GM23248 (cell line): Measurements from ENCODE around the gene EPS8L2. TPM values are rescaled to one million over a fixed set of nuclear protein-coding genes. Genes with fewer than 3 reads are reported as not detected.
A peak's percentile ranks its signal among the peaks of the same experiment; 100 is the strongest.

Source experiments
- DNase-seq: peaks from one replicate; pipeline ENCODE4 v3.0.0-alpha.2; 2015
- H2AFZ ChIP-seq: fragments of 200-600 bp; sonication (generic); 2 replicates; pipeline ENCODE4 v1.6.1; 2016; ENCODE audit warnings: antibody characterized with exemption
- H3F3A ChIP-seq: fragments of 200-600 bp; sonication (generic); 2 replicates; pipeline ENCODE4 v1.6.1; 2016; ENCODE audit warnings: mild to moderate bottlenecking, antibody characterized with exemption, mixed run types; ENCODE audit not compliant: insufficient read depth
- H3K27ac ChIP-seq: fragments of 200-600 bp; sonication (generic); 2 replicates; pipeline ENCODE4 v1.5.1; 2016; ENCODE audit warnings: mild to moderate bottlenecking
- H3K27me3 ChIP-seq: fragments of 200-600 bp; sonication (generic); replicated peaks from 2 replicates; pipeline ENCODE4 v1.6.1; 2016; ENCODE audit warnings: mild to moderate bottlenecking; ENCODE audit not compliant: insufficient read depth
- H3K36me3 ChIP-seq: fragments of 200-600 bp; sonication (generic); 2 replicates; pipeline ENCODE4 v1.6.1; 2016; ENCODE audit warnings: low read depth, mild to moderate bottlenecking
- H3K4me1 ChIP-seq: fragments of 200-600 bp; sonication (generic); 2 replicates; pipeline ENCODE4 v1.6.1; 2016; ENCODE audit warnings: mild to moderate bottlenecking; ENCODE audit not compliant: insufficient read depth
- H3K4me2 ChIP-seq: fragments of 200-600 bp; sonication (generic); one replicate; pipeline ENCODE4 v1.6.1; 2016; ENCODE audit warnings: mild to moderate bottlenecking; ENCODE audit not compliant: unreplicated experiment
- H3K4me3 ChIP-seq: fragments of 200-600 bp; sonication (generic); 2 replicates; pipeline ENCODE4 v1.5.1; 2016; ENCODE audit warnings: mild to moderate bottlenecking
- H3K79me2 ChIP-seq: fragments of 200-600 bp; sonication (generic); 2 replicates; pipeline ENCODE4 v1.6.1; 2016; ENCODE audit warnings: mild to moderate bottlenecking; ENCODE audit not compliant: insufficient read depth
- H3K9ac ChIP-seq: fragments of 200-600 bp; sonication (generic); 2 replicates; pipeline ENCODE4 v1.6.1; 2016; ENCODE audit warnings: mild to moderate bottlenecking
- H3K9me2 ChIP-seq: fragments of 200-600 bp; sonication (generic); 2 replicates; pipeline ENCODE4 v1.6.1; 2016; ENCODE audit warnings: mixed run types, mild to moderate bottlenecking, moderate library complexity; ENCODE audit not compliant: insufficient read depth
- H3K9me3 ChIP-seq: fragments of 200-600 bp; sonication (generic); one replicate; pipeline ENCODE4 v1.6.1; 2017; ENCODE audit warnings: low read depth
- H4K20me1 ChIP-seq: fragments of 200-600 bp; sonication (generic); 2 replicates; pipeline ENCODE4 v1.6.0; 2016; ENCODE audit not compliant: insufficient read depth
- EZH2 ChIP-seq: fragments of 200-600 bp; sonication (generic); IDR thresholded peaks from 2 replicates; pipeline ENCODE4 v1.6.1; 2018; ENCODE audit warnings: antibody characterized with exemption, mild to moderate bottlenecking; ENCODE audit not compliant: insufficient read depth, poor library complexity, severe bottlenecking
- EZH2phosphoT487 ChIP-seq: fragments of 200-600 bp; sonication (generic); IDR thresholded peaks from 2 replicates; pipeline ENCODE4 v1.6.1; 2018; ENCODE audit warnings: antibody characterized with exemption, moderate library complexity, mild to moderate bottlenecking, low read depth; ENCODE audit not compliant: insufficient read depth
- WGBS, 2 experiments: methylation state at CpG; one replicate each; pipeline ENCODE4 v1.1.6; 2015 to 2017; ENCODE audit warnings: low lambda C conversion rate in 2 of 2, low coverage in 1 of 2; ENCODE audit errors: missing lambda C conversion rate in 2 of 2; 5-methylcytosine and 5-hydroxymethylcytosine counted together
- in situ Hi-C: fragments of 300-500 bp; cut with MboI; formaldehyde crosslinking; loops from 2 replicates; pipeline ENCODE4 v1.15.0; 2020
- polyA plus RNA-seq: library from polyadenylated mRNA; unstranded; fragments of >200 nt; fragmentation: Nextera tagmentation; extraction: Ambion mirVana; gene quantifications from 2 replicates; pipeline ENCODE4 v1.2.1, GENCODE V29; 2016
- total RNA-seq: library from RNA; depleted of rRNA; stranded (reverse); fragments of >200 nt; shearing (Covaris generic); gene quantifications from 2 replicates; pipeline ENCODE4 v1.2.3, GENCODE V29; 2014

The EPS8L2 gene
- total and polyA plus RNA-seq, 2 experiments from 2014 or later, result 48.2 to 58.3 TPM

DNA sequence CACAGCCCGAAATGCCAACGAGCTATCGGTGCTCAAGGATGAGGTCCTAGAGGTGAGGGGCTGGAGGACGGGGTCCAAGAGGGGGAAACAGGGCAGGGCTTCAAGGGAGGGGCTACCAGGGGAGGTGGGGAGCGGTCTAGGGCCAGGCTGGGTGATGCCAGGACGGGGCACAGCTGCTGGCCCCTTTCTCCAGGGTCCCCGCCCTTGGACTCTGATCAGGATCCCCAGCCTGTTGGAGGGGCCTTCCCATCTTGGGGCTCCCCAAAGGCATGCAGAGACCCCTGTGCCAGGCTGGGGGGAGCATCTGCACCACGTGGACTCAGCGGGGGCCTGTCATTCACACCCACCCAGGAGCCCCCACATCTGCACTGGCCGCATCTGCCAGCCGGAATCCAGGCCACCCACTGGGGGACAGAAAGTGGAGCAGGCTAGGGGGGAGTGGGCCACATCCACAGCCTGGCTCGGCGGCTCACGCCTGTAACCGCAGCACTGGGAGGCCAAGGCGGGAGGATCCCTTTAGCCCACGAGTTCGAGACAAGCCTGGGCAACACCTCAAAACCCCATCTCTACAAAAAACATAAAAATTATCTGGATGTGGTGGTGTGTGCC lies 18.9 kb downstream of the EPS8L2 start:
- in situ Hi-C loops, result no loop called here
- H3K4me2 ChIP-seq, result no peak overlapping the region
- H4K20me1 ChIP-seq, result no peaks in the 10 kb centered on the region
- no peak for TF ChIP-seq EZH2
- TF ChIP-seq EZH2phosphoT487, result no peak
- no peak overlapping the region for H3K27ac ChIP-seq
- H3K4me3 ChIP-seq, result no peak overlapping the region
- no peaks in the 10 kb centered on the region for H3K27me3 ChIP-seq
- peaks cover 18% of the 10 kb centered on the region for H3K4me1 ChIP-seq
- no peaks in the 10 kb centered on the region for H3K9me2 ChIP-seq
- 86 to 89% methylated on average over 17 to 18 of the region's 18 CpGs for WGBS, 2 experiments
- no peak overlapping the region for H3K9ac ChIP-seq
- DNase-seq, result no peak
- no peaks in the 10 kb centered on the region for H3K79me2 ChIP-seq
- H3F3A ChIP-seq, result peaks cover 5% of the 10 kb centered on the region; the same call in 1 of the 2 replicates
- no peaks in the 10 kb centered on the region for H3K36me3 ChIP-seq
- no peak overlapping the region for H2AFZ ChIP-seq
- no peaks in the 10 kb centered on the region for H3K9me3 ChIP-seq

GRCh38 chr11:725624-726202 lies 19.7 kb downstream of the EPS8L2 start:
- H3K9ac ChIP-seq, result no peak overlapping the region; the same call in 1 of the 2 replicates
- no peaks in the 10 kb centered on the region for H3K27me3 ChIP-seq
- H3K9me2 ChIP-seq, result no peaks in the 10 kb centered on the region
- WGBS, 2 experiments, result 16 to 22% methylated on average over 19 to 52 of the region's 53 CpGs
- H3K79me2 ChIP-seq, result no peaks in the 10 kb centered on the region
- peaks cover 5% of the 10 kb centered on the region; the same call in 1 of the 2 replicates for H3F3A ChIP-seq
- peaks cover 18% of the 10 kb centered on the region for H3K4me1 ChIP-seq
- DNase-seq, result no peak
- no peak overlapping the region for H3K4me2 ChIP-seq
- in situ Hi-C loops, result no loop called here
- no peak overlapping the region for H3K27ac ChIP-seq
- H3K4me3 ChIP-seq, result no peak overlapping the region
- no peaks in the 10 kb centered on the region for H4K20me1 ChIP-seq
- H3K36me3 ChIP-seq, result no peaks in the 10 kb centered on the region
- H3K9me3 ChIP-seq, result no peaks in the 10 kb centered on the region
- H2AFZ ChIP-seq, result no peak overlapping the region
- TF ChIP-seq EZH2phosphoT487, result no peak
- TF ChIP-seq EZH2, result no peak

GRCh38 chr11:726278-727220 lies 20.5 kb downstream of the EPS8L2 start:
- Histone ChIP-seq H3K4me3 (no peak overlapping the region), H3K36me3 (no peaks in the 10 kb centered on the region), H2AFZ (no peak overlapping the region), H3K4me2 (no peak overlapping the region), H3K9ac (peak overlapping the region; percentile 68), H3K79me2 (no peaks in the 10 kb centered on the region), H3K27me3 (no peaks in the 10 kb centered on the region), H3K27ac (peak overlapping the region; percentile 84), H3K4me1 (peaks cover 18% of the 10 kb centered on the region), H3F3A (peaks cover 5% of the 10 kb centered on the region; the same call in 1 of the 2 replicates), H3K9me2 (no peaks in the 10 kb centered on the region), H3K9me3 (no peaks in the 10 kb centered on the region), H4K20me1 (no peaks in the 10 kb centered on the region)
- peak; percentile 73 for DNase-seq
- in situ Hi-C loops, result no loop called here
- 17 to 24% methylated on average over 42 to 61 of the region's 61 CpGs for WGBS, 2 experiments
- TF ChIP-seq EZH2phosphoT487, result no peak
- TF ChIP-seq EZH2, result no peak

- Histone ChIP-seq H3K9me3 (no peaks in the 10 kb centered on the region), H3K9ac (peak overlapping the region; percentile 68), H3K79me2 (no peaks in the 10 kb centered on the region), H3K4me2 (no peak overlapping the region), H3K36me3 (no peaks in the 10 kb centered on the region), H3K27ac (peak overlapping the region; percentile 84), H3K9me2 (no peaks in the 10 kb centered on the region), H3K4me1 (peaks cover 18% of the 10 kb centered on the region), H3F3A (peaks cover 5% of the 10 kb centered on the region; the same call in 1 of the 2 replicates), H3K4me3 (no peak overlapping the region), H4K20me1 (no peaks in the 10 kb centered on the region), H3K27me3 (no peaks in the 10 kb centered on the region), H2AFZ (no peak overlapping the region)
- peak; percentile 29 for DNase-seq
- 90 to 93% methylated on average over 12 of the region's 12 CpGs for WGBS, 2 experiments
- in situ Hi-C loops, result no loop called here
- no peak for TF ChIP-seq EZH2
- TF ChIP-seq EZH2phosphoT487, result no peak
These were observed 21.3 kb downstream of the EPS8L2 start for GRCh38 chr11:727281-727701.
